Measurements from ENCODE around the gene SMC6.

The SMC6 gene

DNA sequence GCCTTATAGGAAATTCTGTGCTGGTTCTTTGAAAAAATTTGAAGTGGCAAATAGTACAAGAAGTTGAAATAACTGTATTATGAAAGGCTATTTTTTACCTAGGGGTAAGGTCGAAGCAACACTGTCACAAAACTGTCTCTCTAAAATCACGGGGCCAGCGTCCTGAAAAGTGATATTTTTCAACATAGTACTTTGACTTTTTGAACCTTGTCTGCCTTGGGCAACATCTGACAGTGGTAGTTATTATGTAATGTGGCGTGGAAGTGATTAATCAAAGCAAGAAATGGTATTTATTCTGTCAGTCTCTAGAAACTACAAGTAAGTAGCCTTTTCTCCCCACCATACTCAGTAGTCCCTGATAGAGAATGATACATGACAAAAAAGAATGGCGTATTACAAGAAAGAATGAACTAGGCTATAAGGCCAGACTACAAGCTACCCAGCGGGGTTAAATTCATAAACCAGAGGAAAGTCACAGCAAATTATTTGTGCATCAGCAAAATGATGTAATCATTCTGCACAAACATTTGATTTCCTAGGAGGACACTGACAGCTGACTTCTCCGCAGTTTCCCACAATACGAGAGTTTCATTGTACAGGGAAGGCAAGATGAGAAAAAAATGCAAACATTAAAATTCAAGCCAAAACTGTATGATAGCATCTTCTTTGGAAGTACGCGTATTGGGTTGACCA is 10.2 kb upstream of the SMC6 start:
- no peak for DNase-seq

DNA sequence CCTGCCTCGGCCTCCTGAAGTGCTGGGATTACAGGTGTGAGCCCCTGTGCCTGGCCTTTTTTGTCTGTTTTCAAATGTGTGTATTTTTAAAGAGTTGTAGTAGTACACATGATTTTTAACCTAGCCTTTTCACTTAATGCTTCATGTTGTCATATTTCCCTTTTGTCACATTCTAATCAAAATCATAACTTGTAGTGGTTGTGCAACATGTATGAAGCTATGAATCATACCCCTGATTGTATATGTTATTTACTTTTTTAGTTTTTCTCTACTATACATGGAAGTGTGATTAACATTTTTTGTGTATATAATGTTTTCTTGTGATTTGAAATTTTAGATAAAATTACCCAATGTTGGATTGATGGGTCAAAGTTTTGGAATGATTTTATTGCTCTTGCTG is 8.8 kb upstream of the SMC6 start:
- no peak for DNase-seq

DNA sequence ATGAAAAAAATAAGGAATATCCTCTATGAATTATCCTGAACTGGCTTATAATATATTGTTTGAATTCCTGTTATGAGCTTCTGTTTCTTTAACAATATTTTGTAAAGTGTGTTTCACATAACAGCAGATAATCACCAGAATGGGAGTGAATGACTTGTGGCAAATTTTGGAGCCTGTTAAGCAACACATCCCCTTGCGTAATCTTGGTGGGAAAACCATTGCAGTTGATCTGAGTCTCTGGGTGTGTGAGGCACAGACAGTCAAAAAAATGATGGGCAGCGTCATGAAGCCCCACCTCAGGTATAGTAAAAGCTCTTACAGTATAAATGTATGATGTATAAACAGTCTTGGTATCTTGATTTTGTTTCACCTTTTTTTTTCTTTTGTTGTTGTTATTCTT is 6.2 kb upstream of the SMC6 start:
- no peak for DNase-seq

DNA sequence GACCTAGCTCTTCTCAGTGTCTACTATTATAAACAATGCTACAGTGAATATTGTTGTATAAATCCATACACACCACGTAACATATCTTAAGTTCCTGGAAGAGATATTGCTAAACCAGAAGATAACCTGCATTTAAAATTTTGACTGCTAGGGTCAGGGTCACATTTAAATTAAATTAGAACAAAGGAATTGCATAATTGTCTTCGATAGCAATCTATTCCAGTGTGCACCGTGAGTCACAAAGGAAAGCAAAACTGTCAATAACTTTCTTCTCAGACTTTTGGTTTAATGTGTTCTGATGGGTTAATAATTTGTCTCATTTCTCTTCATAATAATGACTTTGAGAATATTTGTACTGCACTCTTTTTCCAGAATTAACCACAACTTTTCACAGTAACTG is 4.5 kb upstream of the SMC6 start:
- no peak for DNase-seq

DNA sequence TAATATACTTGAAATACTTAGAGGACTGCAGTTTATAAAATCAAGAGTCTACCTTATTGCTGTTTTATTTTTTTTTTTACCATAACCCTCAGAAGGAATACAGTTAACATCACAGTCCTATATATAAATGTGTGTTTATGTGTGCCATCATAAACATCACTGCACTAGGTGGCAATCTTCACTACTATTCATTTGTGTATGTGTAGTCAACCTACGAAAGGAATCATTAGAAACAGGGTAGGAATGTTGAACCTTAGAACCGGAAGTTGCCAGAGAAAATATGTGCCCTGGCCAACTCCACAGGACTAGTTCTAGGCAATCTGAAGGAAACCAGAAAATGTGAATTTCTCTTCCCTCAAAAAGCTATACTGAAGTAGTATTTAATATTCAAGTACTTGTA is 3.7 kb upstream of the SMC6 start:
- DNase-seq: no peak

DNA sequence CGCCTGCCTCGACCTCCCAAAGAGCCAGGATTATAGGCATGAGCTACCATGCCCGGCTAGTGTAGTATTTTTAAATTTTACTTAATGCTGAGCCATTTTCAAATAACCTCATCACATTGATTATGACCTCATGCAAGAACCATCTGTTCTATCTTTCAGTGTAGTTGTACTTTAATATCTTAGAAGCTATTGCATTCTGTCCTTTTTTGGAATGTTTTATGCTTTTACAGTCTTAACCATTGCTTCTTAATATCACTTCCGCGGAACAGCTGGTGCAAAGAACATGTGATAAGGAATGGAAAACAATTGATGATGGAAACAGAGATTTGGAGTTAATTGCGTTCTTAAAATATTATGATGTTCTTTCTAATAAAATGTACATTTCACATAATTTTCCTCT is 3.1 kb upstream of the SMC6 start:
- DNase-seq: no peak

DNA sequence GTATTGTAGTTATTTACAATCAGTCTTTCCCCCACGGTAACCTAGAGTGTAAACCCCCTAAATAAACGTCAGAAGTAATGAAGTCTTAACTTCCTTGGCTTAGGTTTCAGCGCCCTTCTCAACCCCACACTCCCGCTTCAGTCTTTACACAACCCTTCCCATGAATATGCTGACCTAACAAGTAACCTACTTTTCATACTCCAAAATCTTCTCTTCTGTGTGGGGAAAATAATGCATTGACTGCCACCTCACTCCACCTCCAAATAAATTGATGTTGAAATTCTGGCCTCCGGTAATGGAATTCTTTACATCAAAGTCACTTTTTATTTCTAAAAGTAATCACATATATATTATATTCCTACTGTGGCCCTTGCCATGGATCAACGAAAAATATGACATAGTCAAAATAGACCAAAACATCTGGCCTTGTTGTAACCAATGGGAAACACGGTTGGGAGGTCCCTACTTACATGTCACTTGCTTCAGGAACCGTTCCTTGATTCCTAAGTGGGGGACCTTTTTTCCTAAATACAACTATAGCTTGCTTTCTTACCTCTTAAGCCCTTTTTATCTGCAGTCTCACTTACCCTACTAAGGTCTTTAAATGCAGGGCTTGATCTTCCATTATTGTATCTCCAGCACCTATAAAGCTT is 1.3 kb upstream of the SMC6 start:
- peak; percentile 27 for DNase-seq

DNA sequence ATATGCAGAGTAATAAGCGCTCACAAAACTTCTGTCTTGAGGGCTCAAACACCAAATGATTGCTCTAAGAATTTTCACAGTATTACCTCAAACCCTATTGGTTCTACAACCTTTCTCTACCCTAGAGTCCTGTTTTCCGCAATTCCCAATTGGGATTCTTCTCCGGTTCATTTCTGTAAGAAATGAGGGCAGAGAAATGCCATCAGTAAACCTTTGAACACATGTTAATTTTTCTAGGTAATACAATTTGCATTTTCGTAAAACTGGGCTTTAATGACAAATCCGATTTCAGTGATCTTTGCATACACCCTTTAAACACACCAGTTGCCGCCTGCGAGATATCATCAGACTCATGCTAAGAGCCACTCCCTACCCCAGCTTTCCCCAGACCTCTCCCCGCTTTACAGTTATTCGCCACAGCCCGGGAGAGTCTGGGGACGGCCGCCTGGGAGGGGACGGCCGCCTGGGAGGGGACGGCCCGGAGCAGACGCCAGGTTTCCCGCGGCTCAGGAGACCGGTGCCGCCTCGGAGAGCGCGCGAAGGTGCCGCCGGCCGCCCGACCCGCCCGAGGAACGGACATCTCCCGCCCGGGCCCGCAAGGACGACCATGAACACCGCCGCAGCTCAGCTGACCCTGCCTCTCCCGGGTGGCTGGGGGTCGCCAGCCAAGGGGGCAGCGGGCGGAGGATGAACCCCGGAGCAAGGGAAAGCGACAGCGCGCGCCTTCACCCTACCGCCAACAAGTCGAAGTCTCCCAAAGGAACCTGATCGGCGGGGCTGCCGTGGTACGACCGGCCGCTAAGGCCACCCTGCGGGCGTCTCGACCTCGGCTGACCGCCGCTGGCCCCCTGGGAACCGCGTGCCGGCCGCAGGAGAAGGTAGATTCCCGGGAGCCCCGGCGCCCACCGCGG is 463 bp downstream of the SMC6 start:
- DNase-seq: peak; percentile 77

DNA sequence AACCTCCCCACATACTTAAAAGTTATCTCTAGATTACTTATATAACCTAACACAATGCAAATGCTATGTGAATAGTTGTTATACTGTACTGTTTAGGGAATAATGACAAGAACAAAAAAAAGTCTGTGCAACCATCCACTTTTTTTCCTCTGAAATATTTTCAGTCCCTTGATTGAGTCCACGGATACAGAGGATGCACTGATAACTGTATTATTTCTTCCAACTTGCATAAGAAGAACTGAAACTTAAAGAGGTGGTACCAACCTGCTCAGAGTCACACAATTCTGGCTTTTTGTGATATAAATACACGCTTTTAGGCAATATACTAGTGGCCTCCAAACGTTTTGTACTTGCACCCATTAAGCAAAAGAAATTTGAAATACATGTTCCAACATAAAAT is 1.4 kb downstream of the SMC6 start:
- DNase-seq: no peak

DNA sequence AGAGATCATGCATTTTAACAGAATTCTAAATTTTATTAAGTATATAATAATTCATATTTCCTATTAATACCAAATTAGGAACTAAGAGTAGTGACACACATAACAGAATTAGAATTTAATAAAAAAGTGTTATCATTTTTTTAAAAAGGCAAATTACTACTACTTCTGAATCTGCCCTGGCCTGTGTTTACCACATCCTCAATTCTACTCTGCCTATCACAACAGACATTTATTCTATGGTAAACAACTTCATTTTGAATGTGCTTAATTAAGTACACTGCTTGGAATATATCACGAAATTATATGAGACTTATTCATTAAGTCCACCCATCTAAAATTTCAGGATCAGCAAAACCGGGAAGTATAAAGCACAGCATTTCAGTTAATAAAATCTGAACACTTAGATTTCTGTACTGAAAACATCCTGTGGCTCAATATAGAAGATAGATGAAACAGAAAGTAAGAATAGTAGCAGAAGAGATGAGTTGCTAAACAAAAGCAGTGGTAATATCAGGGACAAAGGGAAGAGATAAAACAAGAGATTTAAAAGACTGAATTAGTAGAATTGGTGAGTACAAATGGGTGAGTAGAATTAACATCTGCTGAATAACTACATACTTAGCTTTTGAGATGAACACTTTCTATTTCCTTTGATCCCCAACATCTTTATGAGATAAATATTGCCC is 3.7 kb downstream of the SMC6 start:
- no peak for DNase-seq

DNA sequence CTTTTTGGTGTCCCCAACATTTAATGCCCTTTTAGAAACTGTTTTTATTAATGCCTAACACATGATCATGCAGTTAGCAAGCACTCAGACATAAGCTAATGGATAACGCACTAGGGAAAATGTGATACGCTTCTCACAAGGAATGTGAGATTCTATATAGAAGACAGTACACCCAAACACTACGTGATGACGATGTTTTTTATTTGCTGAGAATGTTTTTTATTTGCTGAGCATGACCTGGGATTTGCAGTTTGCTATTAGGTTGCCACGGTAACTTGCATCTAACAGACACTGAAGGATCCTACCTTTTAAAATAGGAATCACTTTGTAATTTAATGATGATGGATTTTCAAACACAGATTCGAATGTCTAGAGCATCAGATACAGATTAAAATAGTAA is 4.9 kb downstream of the SMC6 start:
- peak; percentile 1 for DNase-seq

DNA sequence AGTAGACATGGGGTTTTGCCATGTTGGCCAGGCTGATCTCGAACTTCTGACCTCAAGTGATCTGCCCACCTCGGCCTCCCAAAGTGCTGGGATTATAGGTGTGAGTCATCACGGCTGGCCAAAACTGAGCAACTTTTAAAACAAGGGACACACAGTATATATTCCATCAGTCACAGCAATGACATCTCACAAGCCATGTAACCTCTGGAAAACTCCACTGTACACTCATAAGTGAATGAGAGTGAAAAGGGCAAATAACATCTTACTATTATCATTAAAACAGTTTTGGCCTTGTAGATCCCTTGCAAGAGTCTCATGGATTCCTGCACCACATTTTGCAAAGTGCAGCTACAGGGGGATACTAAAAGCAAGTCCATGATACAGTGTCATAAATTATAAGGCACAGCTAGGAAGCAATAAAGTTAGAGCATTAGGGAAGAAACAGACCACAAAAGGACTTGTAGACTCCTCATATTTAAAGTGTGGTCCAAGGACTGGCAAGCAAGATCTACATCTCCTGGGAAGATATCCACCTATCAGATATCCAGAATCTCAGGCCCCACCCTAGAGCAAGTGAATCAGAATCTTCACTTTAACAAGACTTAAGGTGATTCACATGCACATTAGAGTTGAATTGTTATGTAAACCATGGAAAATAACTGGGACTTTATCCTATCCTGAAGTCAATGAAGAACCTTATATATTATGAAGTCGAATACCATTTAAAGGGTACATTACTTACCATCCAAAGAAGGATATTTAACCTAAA is 5.7 kb downstream of the SMC6 start:
- DNase-seq: no peak

DNA sequence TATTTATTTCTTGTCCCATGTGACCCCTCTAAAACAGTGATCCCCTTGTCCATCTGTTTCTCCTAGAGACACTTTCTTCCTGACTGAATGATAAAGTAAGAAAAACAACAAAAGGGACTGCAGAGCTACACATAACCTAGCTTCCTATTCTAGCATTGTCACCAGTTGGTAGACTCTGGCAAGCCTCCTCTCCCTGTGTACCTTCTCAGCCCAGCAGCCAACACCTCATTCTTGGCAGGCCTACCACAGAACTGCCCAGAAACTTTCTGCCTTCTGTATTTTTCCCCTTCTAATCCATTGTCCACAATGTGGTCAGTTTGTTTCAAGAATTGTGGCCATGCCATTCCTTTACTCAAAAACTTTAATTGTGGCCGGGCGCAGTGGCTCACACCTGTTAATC is 13.4 kb downstream of the SMC6 start:
- DNase-seq: no peak

DNA sequence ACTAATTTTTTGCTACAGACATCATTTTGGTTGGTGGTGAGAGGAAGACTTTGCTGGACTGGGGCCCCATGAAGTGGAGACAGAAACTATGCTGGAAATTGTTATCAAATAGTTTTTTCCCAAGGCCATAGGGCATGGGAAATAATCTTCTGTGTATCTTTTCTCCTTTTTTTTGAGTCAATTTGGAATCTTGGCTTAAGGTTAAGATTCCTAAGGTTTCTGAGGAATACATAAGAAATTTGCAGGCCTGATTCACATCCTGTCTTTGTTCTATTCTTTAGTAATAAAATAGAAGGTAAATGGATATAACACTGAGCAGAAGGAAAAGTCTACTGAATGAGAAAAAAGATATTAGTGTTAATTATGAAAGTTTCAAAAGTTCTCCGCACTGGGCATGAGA is 16.6 kb downstream of the SMC6 start:
- no peak for DNase-seq

DNA sequence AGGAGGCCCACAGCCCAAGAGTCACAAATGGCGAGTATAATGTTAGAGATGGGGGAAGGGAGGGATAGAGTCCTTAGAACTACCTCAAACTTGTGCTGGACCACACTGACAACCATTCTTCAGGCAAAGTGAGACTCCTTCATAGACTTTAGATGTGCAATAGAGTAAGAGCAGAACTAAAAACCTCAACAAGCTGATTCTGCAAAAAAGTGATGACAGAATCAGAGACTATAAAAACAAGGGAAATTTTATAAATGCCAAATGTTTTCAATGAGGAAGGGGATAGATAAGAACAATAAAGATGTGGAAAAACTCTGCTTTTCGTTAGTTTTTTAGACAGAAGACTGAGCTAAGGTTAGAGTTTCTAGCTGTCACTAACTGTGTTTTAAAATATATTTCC is 17.7 kb downstream of the SMC6 start:
- DNase-seq: no peak

DNA sequence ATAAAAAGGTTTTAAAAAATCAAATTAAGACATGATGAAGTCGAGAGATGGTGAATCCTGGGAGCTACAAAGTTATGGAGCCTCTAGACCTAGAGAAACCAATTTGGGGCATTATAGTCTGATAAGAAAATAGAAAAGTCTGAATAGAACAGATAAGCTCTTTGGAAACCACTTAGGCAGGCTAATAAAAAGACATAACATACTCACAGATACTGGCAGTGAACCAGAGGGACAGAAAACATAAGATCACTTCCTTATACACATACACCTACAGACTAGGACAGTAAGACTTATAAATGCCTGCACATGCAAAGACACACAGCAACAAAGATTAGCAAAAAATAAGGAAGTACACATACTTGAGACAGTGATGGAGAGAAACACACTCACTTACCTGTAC is 20.0 kb downstream of the SMC6 start:
- DNase-seq: no peak

DNA sequence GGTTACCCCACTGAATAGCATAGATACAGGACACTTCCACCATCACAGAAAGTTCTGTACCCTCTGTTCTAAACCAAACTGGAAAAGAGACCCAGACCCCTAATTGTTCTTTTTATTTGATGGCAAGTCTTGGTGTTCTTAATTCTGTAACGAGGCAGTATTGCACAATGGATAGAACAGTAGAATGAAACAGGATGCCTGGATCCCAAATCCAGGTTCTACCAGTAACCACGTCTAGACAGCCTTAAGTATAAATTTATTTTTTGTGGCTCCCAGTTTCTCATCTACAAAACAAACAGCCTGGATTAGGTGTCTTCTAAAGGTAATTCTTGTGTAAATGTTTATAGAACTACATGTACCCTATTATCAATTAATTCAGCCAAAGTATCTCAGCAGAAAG is 23.7 kb downstream of the SMC6 start:
- DNase-seq: no peak

DNA sequence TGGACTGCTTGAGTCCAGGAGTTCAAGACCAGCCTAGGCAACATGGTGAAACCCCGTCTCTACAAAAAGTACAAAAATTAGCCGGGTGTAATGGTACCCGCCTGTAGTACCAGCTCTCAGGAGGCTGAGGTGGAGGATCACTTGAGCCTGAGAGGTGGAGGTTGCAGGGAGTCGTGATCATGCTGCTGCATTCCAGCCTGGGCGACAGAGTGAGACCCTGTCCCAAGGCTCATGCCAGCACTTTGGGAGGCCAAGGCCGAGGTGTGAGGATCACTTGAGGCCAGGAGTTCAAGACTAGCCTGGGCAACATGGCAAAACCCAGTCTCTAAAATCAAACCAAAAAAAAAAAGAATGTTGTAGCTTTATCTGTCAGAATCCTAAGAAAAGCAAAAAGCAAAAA is 25.4 kb downstream of the SMC6 start:
- no peak for DNase-seq

DNA sequence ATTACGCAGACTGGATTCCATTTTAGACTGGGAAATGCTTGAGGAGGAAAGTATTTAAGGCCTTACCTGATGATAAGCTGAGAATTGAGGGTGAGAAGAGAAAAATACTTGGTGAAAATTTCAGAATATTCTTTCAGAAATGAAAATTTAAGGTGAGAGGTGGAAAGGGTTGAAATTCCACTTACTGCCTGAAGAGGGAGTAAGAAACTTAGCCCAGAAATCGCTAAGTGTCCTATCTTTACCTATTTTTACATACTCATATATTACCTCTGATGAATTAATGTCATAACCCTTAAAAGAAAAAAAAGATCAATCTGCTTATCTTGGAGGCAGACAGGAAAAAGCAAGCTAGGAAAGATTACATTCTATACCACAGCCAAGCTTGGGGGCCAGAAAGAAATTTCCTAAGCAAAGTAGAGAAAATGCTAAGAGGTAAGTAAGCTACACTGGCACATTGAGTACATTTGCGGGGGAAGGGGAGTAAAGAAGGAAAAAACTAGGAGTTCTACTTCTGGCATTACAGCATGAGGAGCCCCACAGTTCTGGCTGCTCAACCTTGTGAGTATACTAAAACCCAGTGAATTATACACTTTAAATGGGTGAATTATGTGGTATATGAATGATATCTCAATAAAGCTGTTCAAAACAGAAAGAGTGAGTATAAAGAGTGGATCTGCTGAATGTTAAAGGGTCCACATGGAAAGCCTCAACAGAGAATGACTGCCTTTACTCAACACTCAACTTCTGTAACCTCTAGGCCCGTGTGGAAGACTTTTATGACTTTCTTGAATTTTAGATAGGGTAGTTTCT is 33.8 kb downstream of the SMC6 start:
- DNase-seq: no peak

DNA sequence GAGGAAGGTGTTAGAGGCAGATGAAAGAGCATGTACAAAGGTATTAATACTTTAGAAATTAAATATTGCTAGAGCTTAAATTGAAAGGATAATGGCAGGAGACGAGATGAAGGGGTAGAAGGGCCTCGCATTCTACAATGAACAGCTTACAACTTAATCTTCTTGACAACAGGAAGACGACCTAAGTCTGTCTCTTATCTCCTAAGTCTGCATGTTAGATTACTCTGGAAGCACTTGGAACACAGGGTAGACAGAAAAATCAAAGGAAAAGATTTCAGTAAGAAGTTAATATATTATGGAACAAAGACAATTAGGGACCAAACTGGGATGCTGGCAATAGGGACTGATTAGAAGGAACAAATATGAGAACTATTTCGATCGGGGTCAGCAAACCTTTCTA is 34.9 kb downstream of the SMC6 start:
- no peak for DNase-seq

DNA sequence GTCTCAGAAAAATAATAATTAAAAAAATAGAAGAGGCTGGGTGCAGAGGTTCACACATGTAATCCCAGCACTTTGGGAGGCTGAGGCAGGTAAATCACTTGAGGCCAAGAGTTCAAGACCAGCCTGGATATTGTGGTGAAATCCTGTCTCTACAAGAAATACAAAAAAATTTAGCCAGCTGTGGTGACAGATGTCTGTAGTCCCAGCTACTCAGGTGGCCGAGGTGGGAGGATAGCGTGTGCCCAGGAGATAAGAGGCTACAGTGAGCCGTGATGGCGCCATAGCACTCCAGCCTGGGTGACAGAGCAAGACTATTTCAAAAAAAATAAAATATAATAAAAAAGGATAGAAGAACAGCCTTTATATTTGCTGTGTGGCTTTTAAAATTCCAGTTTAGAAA is 35.9 kb downstream of the SMC6 start:
- no peak for DNase-seq

DNA sequence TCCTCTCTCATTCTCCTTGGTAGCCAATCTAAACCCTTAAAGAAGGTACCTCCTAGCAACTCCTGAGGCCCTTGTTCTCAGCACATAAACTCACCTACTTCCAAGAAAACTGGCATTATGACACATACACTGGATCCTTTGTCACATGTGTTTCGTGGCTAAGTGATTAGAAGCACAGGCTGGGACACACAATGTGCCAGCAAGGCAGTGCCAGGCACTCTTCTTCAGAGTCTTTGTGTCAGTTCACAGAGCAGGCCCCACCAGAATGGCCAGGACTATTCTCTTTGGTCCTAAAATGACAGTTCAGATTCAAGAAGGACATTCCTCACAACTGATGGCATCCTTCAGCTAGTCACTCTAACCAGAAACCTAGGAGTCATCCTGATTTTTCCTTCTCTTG is 40.3 kb downstream of the SMC6 start:
- DNase-seq: no peak

All from NCI-H146 (cell line).